DOHH2 (cell line): Measurements from ENCODE around the gene CRK.

ENCODE experiments used
- H3F3A ChIP-seq: fragments of 200-600 bp; sonication (generic), shearing (Covaris generic); 2 replicates; pipeline ENCODE4 v1.6.0; 2016; ENCODE audit warnings: antibody characterized with exemption, mild to moderate bottlenecking; ENCODE audit not compliant: control insufficient read depth, insufficient read depth
- H3K27ac ChIP-seq: fragments of 200-600 bp; sonication (generic); 2 replicates; pipeline ENCODE4 v1.5.1; 2014; ENCODE audit warnings: low read depth, mild to moderate bottlenecking, low read length, moderate library complexity
- H3K27me3 ChIP-seq: fragments of 200-600 bp; sonication (generic); 2 replicates; pipeline ENCODE4 v1.6.1; 2014; ENCODE audit warnings: mild to moderate bottlenecking, low read length, mixed read lengths; ENCODE audit not compliant: control insufficient read depth
- H3K36me3 ChIP-seq: fragments of 200-600 bp; sonication (generic); 2 replicates; pipeline ENCODE4 v1.6.1; 2014; ENCODE audit warnings: mild to moderate bottlenecking, low read length, moderate library complexity, mixed read lengths; ENCODE audit not compliant: control insufficient read depth
- H3K4me1 ChIP-seq: fragments of 200-600 bp; sonication (generic); 2 replicates; pipeline ENCODE4 v1.6.1; 2014; ENCODE audit warnings: mild to moderate bottlenecking, low read length, mixed read lengths; ENCODE audit not compliant: control insufficient read depth
- H3K4me2 ChIP-seq: fragments of 200-600 bp; sonication (generic); 2 replicates; pipeline ENCODE4 v1.6.0; 2014; ENCODE audit warnings: mild to moderate bottlenecking, low read length, moderate library complexity
- H3K4me3 ChIP-seq: fragments of 200-600 bp; sonication (generic); 2 replicates; pipeline ENCODE4 v1.5.1; 2014; ENCODE audit warnings: mild to moderate bottlenecking, low read length, mixed read lengths
- H3K79me2 ChIP-seq: fragments of 200-600 bp; sonication (generic); 2 replicates; pipeline ENCODE4 v1.6.1; 2014; ENCODE audit warnings: mild to moderate bottlenecking, low read length, mixed read lengths; ENCODE audit not compliant: control insufficient read depth
- H3K9me2 ChIP-seq: fragments of 200-600 bp; sonication (generic); replicated peaks from 2 replicates; pipeline ENCODE4 v1.6.1; 2014; ENCODE audit warnings: mild to moderate bottlenecking, low read length, mixed read lengths; ENCODE audit not compliant: control insufficient read depth
- H3K9me3 ChIP-seq: fragments of 200-600 bp; sonication (generic); 2 replicates; pipeline ENCODE4 v1.6.1; 2014; ENCODE audit warnings: antibody characterized with exemption, low read length, mixed read lengths; ENCODE audit not compliant: control insufficient read depth, insufficient read depth
- H4K20me1 ChIP-seq: fragments of 200-600 bp; sonication (generic); 2 replicates; pipeline ENCODE4 v1.6.0; 2014; ENCODE audit warnings: low read depth, mild to moderate bottlenecking, antibody characterized with exemption, low read length, moderate library complexity; ENCODE audit not compliant: control insufficient read depth, insufficient read depth
- EZH2phosphoT487 ChIP-seq: fragments of 200-600 bp; sonication (generic); IDR thresholded peaks from 2 replicates; pipeline ENCODE4 v1.6.1; 2017; ENCODE audit warnings: borderline replicate concordance, mild to moderate bottlenecking, antibody characterized with exemption, low read length, moderate library complexity, mixed read lengths
- TF ChIP-seq, protein P1 (sequence below): fragments of 200-600 bp; sonication (generic); IDR thresholded peaks from one replicate; pipeline ENCODE4 v1.5.1; 2014; ENCODE audit warnings: antibody characterized with exemption, mild to moderate bottlenecking, low read depth, low read length; ENCODE audit not compliant: poor library complexity, severe bottlenecking

CRK gene

DNA sequence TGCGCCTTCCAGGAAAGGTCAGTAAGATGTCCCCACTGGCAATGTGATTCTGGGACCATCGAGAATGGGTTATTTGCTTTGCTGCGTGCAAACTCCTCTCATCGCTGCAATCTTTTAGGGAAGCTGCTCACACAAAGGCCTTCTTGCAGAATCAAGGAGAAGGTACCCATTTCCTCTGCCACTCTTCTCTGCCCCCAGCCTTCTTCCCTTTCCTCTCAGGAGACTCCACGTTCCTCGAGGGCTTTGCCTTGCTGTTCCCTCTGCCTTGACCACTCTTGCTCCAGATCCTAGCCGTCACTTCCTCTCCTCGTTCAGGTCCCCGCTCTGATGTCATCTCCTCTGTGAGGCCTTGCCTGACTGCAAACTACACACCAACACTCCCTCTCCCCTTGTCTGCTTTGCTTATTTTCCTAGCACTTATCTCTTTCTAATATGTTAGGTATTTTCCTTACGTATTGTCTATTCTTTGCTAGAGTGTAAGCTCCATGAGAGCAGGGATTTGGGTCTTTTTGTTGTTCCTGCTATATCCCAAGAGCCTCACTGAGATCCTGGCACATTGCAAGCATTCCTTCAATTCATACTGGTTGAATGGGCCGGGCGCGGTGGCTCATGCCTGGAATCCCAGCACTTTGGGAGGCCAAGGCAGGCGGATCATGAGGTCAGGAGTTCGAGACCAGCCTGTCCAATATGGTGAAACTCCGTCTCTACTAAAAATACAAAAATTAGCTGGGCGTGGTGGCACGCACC is 5.3 kb upstream of the CRK start:
- Histone ChIP-seq H3K4me3 (no peak overlapping the region), H3K9me2 (no peaks in the 10 kb centered on the region), H3K4me1 (peaks cover 34% of the 10 kb centered on the region), H3K27ac (no peak overlapping the region), H3K79me2 (no peaks in the 10 kb centered on the region), H3K4me2 (peak overlapping the region; percentile 10; the same call in 1 of the 2 replicates), H3K27me3 (peaks cover 15% of the 10 kb centered on the region; the same call in 1 of the 2 replicates), H3K36me3 (no peaks in the 10 kb centered on the region), H3F3A (0 out of 2 replicates have a peak, but pooled peaks cover 4% of the 10 kb centered on the region), H3K9me3 (no peaks in the 10 kb centered on the region), H4K20me1 (no peaks in the 10 kb centered on the region; the same call in 1 of the 2 replicates)
- TF ChIP-seq, protein P1, sequence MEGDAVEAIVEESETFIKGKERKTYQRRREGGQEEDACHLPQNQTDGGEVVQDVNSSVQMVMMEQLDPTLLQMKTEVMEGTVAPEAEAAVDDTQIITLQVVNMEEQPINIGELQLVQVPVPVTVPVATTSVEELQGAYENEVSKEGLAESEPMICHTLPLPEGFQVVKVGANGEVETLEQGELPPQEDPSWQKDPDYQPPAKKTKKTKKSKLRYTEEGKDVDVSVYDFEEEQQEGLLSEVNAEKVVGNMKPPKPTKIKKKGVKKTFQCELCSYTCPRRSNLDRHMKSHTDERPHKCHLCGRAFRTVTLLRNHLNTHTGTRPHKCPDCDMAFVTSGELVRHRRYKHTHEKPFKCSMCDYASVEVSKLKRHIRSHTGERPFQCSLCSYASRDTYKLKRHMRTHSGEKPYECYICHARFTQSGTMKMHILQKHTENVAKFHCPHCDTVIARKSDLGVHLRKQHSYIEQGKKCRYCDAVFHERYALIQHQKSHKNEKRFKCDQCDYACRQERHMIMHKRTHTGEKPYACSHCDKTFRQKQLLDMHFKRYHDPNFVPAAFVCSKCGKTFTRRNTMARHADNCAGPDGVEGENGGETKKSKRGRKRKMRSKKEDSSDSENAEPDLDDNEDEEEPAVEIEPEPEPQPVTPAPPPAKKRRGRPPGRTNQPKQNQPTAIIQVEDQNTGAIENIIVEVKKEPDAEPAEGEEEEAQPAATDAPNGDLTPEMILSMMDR, result no peak
- TF ChIP-seq EZH2phosphoT487, result no peak

GRCh38 chr17:1460233-1460632 is 4.2 kb upstream of the CRK start:
- Histone ChIP-seq H3K4me1 (peaks cover 34% of the 10 kb centered on the region), H3K36me3 (peaks cover 7% of the 10 kb centered on the region; the same call in 1 of the 2 replicates), H3K9me2 (no peaks in the 10 kb centered on the region), H3K27me3 (peaks cover 15% of the 10 kb centered on the region; the same call in 1 of the 2 replicates), H4K20me1 (peaks cover 2% of the 10 kb centered on the region), H3K79me2 (peaks cover 8% of the 10 kb centered on the region), H3K27ac (no peak overlapping the region), H3K4me3 (no peak overlapping the region), H3K4me2 (no peak overlapping the region), H3K9me3 (no peaks in the 10 kb centered on the region), H3F3A (0 out of 2 replicates have a peak, but pooled peaks cover 4% of the 10 kb centered on the region)
- no peak for TF ChIP-seq EZH2phosphoT487
- TF ChIP-seq, protein P1, result no peak

DNA sequence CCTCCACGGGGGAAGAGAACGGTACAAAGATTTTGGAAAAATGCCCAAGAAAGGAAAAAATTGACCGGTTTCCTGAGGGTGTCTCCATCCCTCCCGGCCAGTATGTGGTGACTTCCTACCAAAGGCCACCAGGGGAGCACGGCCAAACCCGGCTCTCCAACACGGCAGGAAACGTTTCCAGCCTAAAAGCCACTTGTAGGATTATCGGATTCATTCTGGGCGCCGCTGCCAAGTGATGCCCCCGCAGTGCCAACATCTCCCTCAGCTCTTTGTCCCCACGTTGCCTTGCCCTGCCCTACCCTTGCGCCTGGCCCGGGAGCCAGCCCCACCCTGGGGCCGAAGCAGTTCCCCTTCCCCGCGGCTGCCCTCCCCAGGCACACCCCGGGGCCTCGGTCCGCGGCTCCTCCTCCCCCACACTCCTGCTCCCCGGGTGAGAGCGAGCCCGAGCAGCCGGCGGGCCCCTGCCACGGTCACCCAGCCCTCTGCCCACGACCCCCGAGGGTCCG is 688 bp downstream of the CRK start:
- peak overlapping the region; percentile 87 for H3K4me3 ChIP-seq
- peaks cover 57% of the 10 kb centered on the region for H3K79me2 ChIP-seq
- H3K4me2 ChIP-seq, result peak overlapping the region; percentile 74
- TF ChIP-seq, protein P1, result peak; percentile 50
- TF ChIP-seq EZH2phosphoT487, result no peak
- no peaks in the 10 kb centered on the region for H3F3A ChIP-seq
- peaks cover 41% of the 10 kb centered on the region for H3K36me3 ChIP-seq
- H3K4me1 ChIP-seq, result peaks cover 23% of the 10 kb centered on the region
- H4K20me1 ChIP-seq, result peaks cover 12% of the 10 kb centered on the region; the same call in 1 of the 2 replicates
- H3K27me3 ChIP-seq, result peaks cover 5% of the 10 kb centered on the region; the same call in 1 of the 2 replicates
- H3K9me2 ChIP-seq, result no peaks in the 10 kb centered on the region
- no peaks in the 10 kb centered on the region for H3K9me3 ChIP-seq
- H3K27ac ChIP-seq, result peak overlapping the region; percentile 49
